Fibroblast of the conjunctiva (primary cell): ENCODE measurements around the gene GALNT3.
A peak's percentile ranks its signal among the peaks of the same experiment; 100 is the strongest.

Source experiments
- DNase-seq: peaks from one replicate; pipeline ENCODE4 v3.0.0-alpha.2; 2010; ENCODE audit warnings: low read depth

The GALNT3 gene

GRCh38 chr2:165725421-165725820 is 68.6 kb downstream of the GALNT3 start:
- DNase-seq = peak; percentile 5

DNA sequence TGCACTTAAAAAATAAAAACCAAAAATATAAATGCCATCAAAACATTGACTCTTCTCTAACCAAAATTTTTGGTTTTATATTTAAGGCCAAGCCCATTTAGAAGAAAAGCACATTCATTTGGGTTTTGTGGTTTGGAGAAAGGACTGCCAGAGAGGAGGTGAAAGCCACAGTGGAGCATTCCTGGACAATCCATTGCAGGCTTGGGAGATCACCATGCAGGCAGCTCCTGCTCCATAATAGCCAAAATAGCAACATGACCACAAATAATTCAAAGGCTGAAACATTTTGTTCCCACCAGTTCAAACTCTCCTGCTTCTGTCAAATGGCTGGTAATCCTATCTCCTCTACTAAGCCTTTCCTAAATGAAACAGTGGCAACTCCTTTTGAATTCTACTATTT is 73.5 kb downstream of the GALNT3 start:
- no peak for DNase-seq

- no peak for DNase-seq
Measured at GRCh38 chr2:165718610-165719210, 75.3 kb downstream of the GALNT3 start.

DNA sequence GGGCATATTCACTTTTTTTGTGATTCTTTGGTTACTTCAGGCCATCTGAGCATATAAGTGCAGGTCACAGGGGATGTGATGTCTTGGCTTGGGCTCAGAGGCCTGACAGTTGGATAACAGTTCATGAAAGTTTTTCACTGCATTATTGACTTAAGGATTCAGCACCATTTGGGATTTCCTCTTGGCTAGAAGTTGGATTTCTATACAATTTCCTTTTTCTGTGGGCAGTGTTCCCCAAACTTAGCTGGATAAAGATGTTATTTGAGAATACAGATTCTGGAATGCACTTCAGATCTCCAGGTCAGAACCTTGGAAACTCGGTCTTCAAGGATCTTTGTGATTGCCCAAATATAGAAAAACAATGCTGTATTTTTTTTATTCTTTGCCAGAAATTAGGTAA is 78.0 kb downstream of the GALNT3 start:
- DNase-seq = no peak

GRCh38 chr2:165706960-165707487 is 87.0 kb downstream of the GALNT3 start:
- no peak for DNase-seq

GRCh38 chr2:165701147-165701546 is 92.9 kb downstream of the GALNT3 start:
- DNase-seq = no peak

DNA sequence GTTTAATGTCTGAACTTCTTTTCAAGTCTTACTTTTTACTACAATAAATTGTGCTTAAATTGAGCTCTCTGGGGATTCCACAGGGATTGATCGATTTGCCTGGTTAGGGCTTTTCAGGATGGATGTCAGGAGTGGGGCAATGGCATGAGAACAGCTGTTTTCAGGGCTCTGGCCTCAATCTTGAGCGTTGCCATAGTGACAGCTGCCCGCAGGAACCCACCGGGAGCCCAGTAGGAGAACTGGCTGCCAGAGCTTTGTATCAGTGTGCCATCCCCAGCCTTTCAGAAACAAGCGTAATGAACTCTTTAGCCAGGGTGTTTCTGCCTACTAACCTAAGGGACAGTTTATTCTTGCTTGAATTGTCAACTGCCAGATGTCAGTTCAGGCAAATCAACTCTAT is 93.5 kb downstream of the GALNT3 start:
- DNase-seq = no peak

DNA sequence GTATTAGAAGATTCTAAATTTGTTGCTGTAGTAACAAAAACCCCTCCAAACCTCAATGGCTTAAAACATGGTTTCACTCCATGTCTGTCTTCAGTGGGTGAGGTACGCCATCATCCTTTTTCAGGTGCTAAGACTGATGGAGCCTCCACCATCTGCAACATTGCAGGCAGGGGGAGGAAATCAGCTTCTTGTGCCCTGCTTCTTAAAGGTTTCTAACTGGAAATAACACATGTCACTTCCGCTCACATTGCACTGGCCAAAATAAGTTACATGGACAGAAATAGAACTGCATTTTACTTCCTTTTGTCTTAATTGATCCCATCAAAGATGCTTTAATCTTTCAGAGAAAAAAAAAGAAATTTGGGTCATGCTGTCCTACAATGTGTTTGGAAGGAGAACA is 94.1 kb downstream of the GALNT3 start:
- no peak for DNase-seq

GRCh38 chr2:165698444-165698884 is 95.6 kb downstream of the GALNT3 start:
- peak; percentile 47 for DNase-seq

DNA sequence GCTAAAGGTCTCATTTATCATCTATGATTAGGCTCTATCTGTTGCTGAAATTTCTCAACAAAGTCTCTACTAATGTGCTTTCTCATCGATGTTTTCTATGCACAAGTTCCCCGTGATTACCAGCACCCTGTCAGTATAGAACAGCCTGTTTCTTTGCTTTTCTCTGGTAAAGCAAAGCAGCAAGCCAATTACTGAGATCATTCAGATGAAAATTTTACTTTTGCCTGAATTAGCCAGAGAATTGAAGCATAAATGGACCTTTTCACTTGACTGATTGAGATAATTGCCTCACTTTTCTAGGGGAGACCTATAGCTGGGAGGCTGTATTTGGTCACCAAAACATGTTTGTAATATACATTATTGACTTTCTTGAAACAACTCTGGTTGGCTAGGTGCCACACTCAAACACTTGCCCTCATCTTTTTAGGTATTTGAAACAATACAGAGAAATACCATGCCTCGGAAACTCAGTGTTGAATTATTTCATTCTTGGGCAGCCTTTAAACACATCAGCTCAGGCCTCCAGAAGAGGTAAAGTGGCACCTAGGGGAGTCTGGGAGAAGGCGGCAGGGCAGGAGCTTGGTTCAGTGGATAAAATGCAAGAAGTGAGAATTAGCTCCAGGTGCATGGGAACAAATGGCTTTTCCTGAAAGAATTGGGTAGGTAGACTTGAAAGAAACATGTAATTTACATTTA is 96.2 kb downstream of the GALNT3 start:
- no peak for DNase-seq
